A673 (cell line): ENCODE measurements around the gene SECTM1. TPM values are rescaled to one million over a fixed set of nuclear protein-coding genes. Genes with fewer than 3 reads are reported as not detected.

Source experiments
- BruUV-seq: library from RNA; stranded (reverse); fragments of 400-500 nt; replicated peaks from 2 replicates; lab custom pipeline; 2021; lab: Mats Ljungman, UMichigan
- CTCF ChIA-PET: fragments of 300-600 bp; sonication (Branson Sonifier 250); formaldehyde crosslinking; loops from one replicate; lab custom pipeline; 2022; ENCODE audit warnings: antibody characterized with exemption; lab: Charles Lee
- POLR2A ChIA-PET: fragments of 300-600 bp; sonication (Branson Sonifier 250); formaldehyde crosslinking; loops from one replicate; lab custom pipeline; 2022; ENCODE audit warnings: antibody characterized with exemption; ENCODE audit not compliant: low non-redundant PET; lab: Charles Lee
- DNase-seq: peaks from one replicate; pipeline ENCODE4 v3.0.0-alpha.2; 2015; ENCODE audit warnings: low spot score
- H3K27ac ChIP-seq: fragments of 200-600 bp; sonication (generic); 2 replicates; pipeline ENCODE4 v1.5.1; 2016; ENCODE audit warnings: mixed run types, low read depth, mild to moderate bottlenecking, mixed read lengths, antibody characterized with exemption, low read length; ENCODE audit not compliant: poor library complexity, severe bottlenecking
- H3K27me3 ChIP-seq: fragments of 200-600 bp; sonication (generic); replicated peaks from 2 replicates; pipeline ENCODE4 v1.6.1; 2017; ENCODE audit warnings: mixed run types, low read depth, mild to moderate bottlenecking, mixed read lengths, antibody characterized with exemption, low read length; ENCODE audit not compliant: insufficient read depth, poor library complexity
- H3K36me3 ChIP-seq: fragments of 200-600 bp; sonication (generic); 2 replicates; pipeline ENCODE4 v1.6.1; 2016; ENCODE audit warnings: mixed run types, mild to moderate bottlenecking, mixed read lengths, antibody characterized with exemption, low read length; ENCODE audit not compliant: insufficient read depth, poor library complexity, severe bottlenecking
- H3K4me1 ChIP-seq: fragments of 200-600 bp; sonication (generic); 2 replicates; pipeline ENCODE4 v1.6.1; 2017; ENCODE audit warnings: mixed run types, mild to moderate bottlenecking, mixed read lengths, antibody characterized with exemption, low read length; ENCODE audit not compliant: insufficient read depth, poor library complexity, severe bottlenecking
- H3K4me3 ChIP-seq: fragments of 200-600 bp; sonication (generic); 2 replicates; pipeline ENCODE4 v1.5.1; 2016; ENCODE audit warnings: low read depth, mixed run types, mild to moderate bottlenecking, mixed read lengths, low read length; ENCODE audit not compliant: poor library complexity, severe bottlenecking
- H3K9me3 ChIP-seq: fragments of 200-600 bp; sonication (generic); 2 replicates; pipeline ENCODE4 v1.6.1; 2016; ENCODE audit warnings: mixed run types, low read depth, mild to moderate bottlenecking, mixed read lengths, antibody characterized with exemption, low read length; ENCODE audit not compliant: poor library complexity, severe bottlenecking
- EZH2 ChIP-seq: fragments of 200-600 bp; sonication (generic); IDR thresholded peaks from 2 replicates; pipeline ENCODE4 v1.6.1; 2017; ENCODE audit warnings: borderline replicate concordance, low read depth, mild to moderate bottlenecking, mixed read lengths, antibody characterized with exemption, low read length; ENCODE audit not compliant: poor library complexity, severe bottlenecking
- intact Hi-C: fragments of 100-400 bp; cut with micrococcal nuclease; formaldehyde crosslinking; loops from one replicate; pipeline ENCODE4 v1.10.0; 2022; ENCODE audit not compliant: unreplicated experiment
- total RNA-seq: library from RNA; stranded (reverse); gene quantifications from 2 replicates; pipeline ENCODE4 v1.2.3, GENCODE V29; 2021
- TF ChIP-seq, protein P1 (sequence below): fragments of 300-800, 200-600 bp; sonication (generic); conservative IDR thresholded peaks from 2 replicates; pipeline ENCODE4 v1.5.1; 2017; ENCODE audit warnings: low read depth, mild to moderate bottlenecking, antibody characterized with exemption, low read length, moderate library complexity, mixed read lengths

Gene SECTM1
- total RNA-seq, 1 experiment from 2014 or later = 1.4 TPM

DNA sequence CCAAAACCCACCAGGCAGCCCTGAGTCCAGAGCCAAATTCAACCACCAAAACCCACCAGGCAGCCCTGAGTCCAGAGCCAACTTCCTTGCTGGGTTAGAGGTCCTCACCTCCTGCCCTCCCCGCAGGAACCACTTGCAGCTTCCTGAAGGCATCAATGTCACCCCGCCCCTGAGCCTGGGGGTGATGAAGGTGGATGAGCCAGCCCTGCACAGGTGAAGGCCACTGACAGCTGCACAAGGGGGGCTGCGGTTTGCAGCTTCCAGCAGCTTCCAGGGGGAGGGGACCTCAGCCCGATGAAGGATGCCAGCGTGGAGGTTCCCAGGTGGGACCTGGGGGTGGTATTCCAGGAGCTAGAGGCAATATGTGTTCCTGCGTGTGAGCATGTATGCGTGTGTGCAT is 52.5 kb downstream of the SECTM1 start:
- Histone ChIP-seq H3K36me3 (no peaks in the 10 kb centered on the region), H3K4me1 (peaks cover 5% of the 10 kb centered on the region), H3K4me3 (no peak overlapping the region), H3K27ac (no peak overlapping the region), H3K27me3 (no peaks in the 10 kb centered on the region), H3K9me3 (no peaks in the 10 kb centered on the region)
- no peak for TF ChIP-seq EZH2
- TF ChIP-seq, protein P1, sequence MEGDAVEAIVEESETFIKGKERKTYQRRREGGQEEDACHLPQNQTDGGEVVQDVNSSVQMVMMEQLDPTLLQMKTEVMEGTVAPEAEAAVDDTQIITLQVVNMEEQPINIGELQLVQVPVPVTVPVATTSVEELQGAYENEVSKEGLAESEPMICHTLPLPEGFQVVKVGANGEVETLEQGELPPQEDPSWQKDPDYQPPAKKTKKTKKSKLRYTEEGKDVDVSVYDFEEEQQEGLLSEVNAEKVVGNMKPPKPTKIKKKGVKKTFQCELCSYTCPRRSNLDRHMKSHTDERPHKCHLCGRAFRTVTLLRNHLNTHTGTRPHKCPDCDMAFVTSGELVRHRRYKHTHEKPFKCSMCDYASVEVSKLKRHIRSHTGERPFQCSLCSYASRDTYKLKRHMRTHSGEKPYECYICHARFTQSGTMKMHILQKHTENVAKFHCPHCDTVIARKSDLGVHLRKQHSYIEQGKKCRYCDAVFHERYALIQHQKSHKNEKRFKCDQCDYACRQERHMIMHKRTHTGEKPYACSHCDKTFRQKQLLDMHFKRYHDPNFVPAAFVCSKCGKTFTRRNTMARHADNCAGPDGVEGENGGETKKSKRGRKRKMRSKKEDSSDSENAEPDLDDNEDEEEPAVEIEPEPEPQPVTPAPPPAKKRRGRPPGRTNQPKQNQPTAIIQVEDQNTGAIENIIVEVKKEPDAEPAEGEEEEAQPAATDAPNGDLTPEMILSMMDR = no peak
- ChIA-PET CTCF (no interaction called here), POLR2A (no interaction called here)
- BruUV-seq = no TSS peak
- no peak for DNase-seq
- intact Hi-C loops = no loop called here

DNA sequence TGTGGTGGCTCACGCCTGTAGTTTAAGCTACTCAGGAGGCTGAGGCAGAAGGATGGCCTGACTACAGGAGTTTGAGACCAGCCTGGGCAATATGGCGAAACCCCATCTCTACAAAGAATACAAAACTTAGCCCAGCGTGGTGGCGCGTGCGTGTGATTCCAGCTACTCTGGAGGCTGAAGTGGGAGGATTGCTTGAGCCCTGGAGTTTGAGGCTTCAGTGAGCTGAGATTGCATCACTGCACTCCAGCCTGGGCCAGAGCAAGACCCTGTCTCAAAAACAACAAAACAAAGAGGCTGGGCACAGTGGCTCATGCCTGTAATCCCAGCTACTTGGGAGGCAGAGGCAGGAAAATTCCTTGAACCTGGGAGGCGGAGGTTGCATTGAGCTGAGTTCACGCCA is 53.0 kb downstream of the SECTM1 start:
- Histone ChIP-seq H3K4me3 (no peak overlapping the region), H3K27me3 (no peaks in the 10 kb centered on the region), H3K27ac (no peak overlapping the region), H3K4me1 (peaks cover 5% of the 10 kb centered on the region), H3K9me3 (no peaks in the 10 kb centered on the region), H3K36me3 (no peaks in the 10 kb centered on the region)
- ChIA-PET POLR2A (no interaction called here), CTCF (no interaction called here)
- TF ChIP-seq, protein P1 = no peak
- no TSS peak for BruUV-seq
- DNase-seq = no peak
- intact Hi-C loops = no loop called here

DNA sequence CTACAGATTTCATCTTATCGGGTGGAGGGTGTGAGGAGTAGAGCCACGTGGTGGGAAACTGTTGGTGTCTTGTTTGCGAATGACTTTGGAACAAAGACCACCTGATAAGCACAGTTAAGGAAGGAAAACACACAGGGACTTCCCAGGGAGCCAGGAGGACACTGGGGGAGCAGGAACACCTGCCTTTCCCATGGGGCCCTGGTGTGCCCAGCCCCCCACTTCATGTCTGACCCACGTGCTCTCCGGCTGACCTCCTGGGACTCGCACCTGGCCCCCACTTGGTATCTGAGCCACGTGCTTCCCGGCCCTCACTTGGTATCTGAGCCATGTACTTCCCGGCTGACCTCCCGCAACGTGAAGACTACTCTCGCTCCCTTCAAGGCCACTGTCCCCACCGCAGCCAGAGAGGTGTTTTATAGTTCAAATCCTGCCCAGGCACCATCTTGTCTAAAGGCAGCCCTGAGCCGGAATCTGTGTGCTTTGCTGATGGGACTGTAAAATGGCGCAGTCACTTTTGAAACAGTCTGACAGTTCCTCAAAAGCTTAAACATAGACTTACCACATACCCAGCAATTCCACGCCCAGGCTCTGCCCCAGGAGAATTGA is 54.7 kb downstream of the SECTM1 start:
- Histone ChIP-seq H3K9me3 (no peaks in the 10 kb centered on the region), H3K4me3 (no peak overlapping the region), H3K4me1 (peaks cover 8% of the 10 kb centered on the region), H3K27ac (no peak overlapping the region), H3K27me3 (no peaks in the 10 kb centered on the region), H3K36me3 (no peaks in the 10 kb centered on the region)
- ChIA-PET CTCF (no interaction called here), POLR2A (no interaction called here)
- no peak for TF ChIP-seq EZH2
- TF ChIP-seq, protein P1 = no peak
- no TSS peak for BruUV-seq
- intact Hi-C loops = no loop called here
- no peak for DNase-seq
